ENCODE data around the gene ST6GALNAC6. TPM values are rescaled to one million over a fixed set of nuclear protein-coding genes. Genes with fewer than 3 reads are reported as not detected.
"Not testable (repeated sequence)": the region's sequence is repeated elsewhere in the genome, so short reads cannot be mapped to it uniquely, and the experiment has no call there.

The ST6GALNAC6 gene
- polyA plus RNA-seq, 1 donor from 2014 or later, result 38.9 TPM

DNA sequence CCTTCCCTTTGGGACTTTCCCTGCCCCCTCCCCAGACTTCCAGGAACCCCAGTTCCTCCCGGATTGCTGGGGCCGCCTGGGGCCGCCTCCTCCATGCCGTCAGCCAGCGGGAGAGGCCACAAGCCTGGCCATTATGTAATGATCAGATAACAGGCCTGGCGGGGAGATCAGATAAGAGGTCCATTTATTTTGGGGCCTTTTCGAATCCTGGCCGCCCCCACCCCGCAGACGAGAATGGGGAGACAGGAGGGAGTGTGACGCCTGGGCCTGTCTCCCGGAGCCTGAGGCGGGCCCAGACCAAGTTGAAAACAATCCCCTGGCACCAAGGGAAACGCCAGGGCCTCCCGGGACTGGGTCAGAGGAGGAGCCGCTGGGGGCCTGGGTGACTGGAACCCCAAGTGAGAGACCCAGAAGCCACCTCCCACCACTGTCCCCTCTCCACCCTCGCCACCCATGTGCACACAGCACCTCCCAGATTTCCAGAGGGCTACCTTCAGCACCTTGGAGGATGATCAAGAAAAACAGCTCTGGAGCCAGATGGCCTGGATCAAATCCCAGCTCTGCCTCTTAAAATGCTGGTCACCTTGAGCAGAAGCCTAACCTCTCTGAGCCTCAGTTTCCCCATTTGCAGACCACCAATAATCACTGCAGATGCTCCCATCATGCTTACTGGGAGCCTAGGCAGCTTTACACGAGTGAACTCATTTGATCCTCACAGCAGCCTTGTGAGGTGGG lies 52.8 kb downstream of the ST6GALNAC6 start:
- no peak overlapping the region for H3K4me3 Mint-ChIP-seq
- H3K36me3 Mint-ChIP-seq, result peaks cover 3% of the 10 kb centered on the region
- peaks cover 0 to 8% (median 5%) of the 10 kb centered on the region in 3 donors for H3K9me3 Mint-ChIP-seq
- H3K27ac Mint-ChIP-seq, result no peak overlapping the region
- no peaks in the 10 kb centered on the region for H3K4me1 Mint-ChIP-seq
- no peaks in the 10 kb centered on the region for H3K27me3 Mint-ChIP-seq

DNA sequence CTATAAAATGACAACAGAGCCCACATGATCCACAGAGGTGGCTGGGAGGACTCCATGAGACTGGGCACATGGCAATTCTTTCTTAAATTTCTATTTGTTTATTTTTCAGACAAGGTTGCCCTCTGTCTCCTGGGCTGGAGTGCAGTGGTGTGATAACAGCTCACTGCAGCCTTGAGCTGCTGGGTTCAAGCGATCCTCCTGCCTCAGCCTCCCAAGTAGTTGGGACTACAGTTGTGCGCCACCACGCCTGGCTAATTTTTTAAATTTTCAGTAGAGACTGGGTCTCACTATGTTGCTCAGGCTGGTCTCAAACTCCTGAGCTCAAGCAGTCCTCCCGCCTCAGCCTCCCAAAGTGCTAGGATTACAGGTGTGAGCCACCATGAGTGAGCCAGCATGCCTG lies 53.8 kb downstream of the ST6GALNAC6 start:
- not testable (repeated sequence) for H3K4me3 Mint-ChIP-seq, H3K27me3 Mint-ChIP-seq

GRCh38 chr9:127844821-127845359 lies 54.5 kb downstream of the ST6GALNAC6 start:
- H3K9me3 Mint-ChIP-seq, result peaks cover 0 to 8% (median 5%) of the 10 kb centered on the region in 3 donors
- H3K4me3 Mint-ChIP-seq, result no peak overlapping the region
- no peaks in the 10 kb centered on the region for H3K4me1 Mint-ChIP-seq
- H3K27ac Mint-ChIP-seq, result no peak overlapping the region
- H3K36me3 Mint-ChIP-seq, result peaks cover 4% of the 10 kb centered on the region
- H3K27me3 Mint-ChIP-seq, result no peaks in the 10 kb centered on the region

More for the DNA sequence above, 53.8 kb downstream of the ST6GALNAC6 start:
- not testable (repeated sequence) for H3K36me3 Mint-ChIP-seq, H3K9me3 Mint-ChIP-seq, H3K4me1 Mint-ChIP-seq, H3K27ac Mint-ChIP-seq

- peaks cover 3% of the 10 kb centered on the region for H3K36me3 Mint-ChIP-seq
Observed at GRCh38 chr9:127841087-127841835, 58.1 kb downstream of the ST6GALNAC6 start.

GRCh38 chr9:127838375-127839078 lies 60.9 kb downstream of the ST6GALNAC6 start:
- H3K27me3 Mint-ChIP-seq, result no peaks in the 10 kb centered on the region
- H3K36me3 Mint-ChIP-seq, result peaks cover 3% of the 10 kb centered on the region
- no peak overlapping the region for H3K27ac Mint-ChIP-seq
- H3K4me1 Mint-ChIP-seq, result no peaks in the 10 kb centered on the region
- no peaks in the 10 kb centered on the region for H3K9me3 Mint-ChIP-seq
- H3K4me3 Mint-ChIP-seq, result no peak overlapping the region

More at GRCh38 chr9:127841087-127841835, 58.1 kb downstream of the ST6GALNAC6 start:
- H3K4me1 Mint-ChIP-seq, result no peaks in the 10 kb centered on the region
- no peaks in the 10 kb centered on the region for H3K9me3 Mint-ChIP-seq
- H3K4me3 Mint-ChIP-seq, result no peak overlapping the region
- no peak overlapping the region for H3K27ac Mint-ChIP-seq
- H3K27me3 Mint-ChIP-seq, result no peaks in the 10 kb centered on the region

DNA sequence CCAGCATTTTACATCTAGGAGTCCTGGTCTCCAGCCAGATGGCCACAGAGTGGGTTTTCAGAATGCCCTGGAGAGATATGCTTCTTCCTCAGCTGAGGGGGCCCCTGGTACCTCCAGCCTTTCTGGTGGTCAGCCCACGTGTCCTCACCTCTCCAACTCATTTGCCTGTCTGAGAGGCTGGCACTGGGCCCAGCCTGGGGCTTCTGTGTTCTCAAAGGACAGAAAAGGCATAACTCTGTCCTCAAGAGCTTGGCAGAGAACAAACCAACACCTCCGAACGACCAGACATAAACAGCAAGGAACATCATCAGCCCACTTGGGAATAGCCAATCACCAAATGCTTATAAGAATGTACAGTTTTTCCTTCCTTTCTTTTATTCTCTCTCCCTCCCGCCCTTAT lies 62.1 kb downstream of the ST6GALNAC6 start:
- no peaks in the 10 kb centered on the region for H3K9me3 Mint-ChIP-seq
- no peaks in the 10 kb centered on the region for H3K4me1 Mint-ChIP-seq
- H3K27ac Mint-ChIP-seq, result no peak overlapping the region
- no peaks in the 10 kb centered on the region for H3K27me3 Mint-ChIP-seq
- H3K36me3 Mint-ChIP-seq, result peaks cover 3% of the 10 kb centered on the region
- H3K4me3 Mint-ChIP-seq, result no peak overlapping the region

GRCh38 chr9:127836561-127836960 lies 62.8 kb downstream of the ST6GALNAC6 start:
- not testable (repeated sequence) for H3K36me3 Mint-ChIP-seq, H3K27me3 Mint-ChIP-seq, H3K9me3 Mint-ChIP-seq, H3K4me3 Mint-ChIP-seq, H3K27ac Mint-ChIP-seq, H3K4me1 Mint-ChIP-seq

DNA sequence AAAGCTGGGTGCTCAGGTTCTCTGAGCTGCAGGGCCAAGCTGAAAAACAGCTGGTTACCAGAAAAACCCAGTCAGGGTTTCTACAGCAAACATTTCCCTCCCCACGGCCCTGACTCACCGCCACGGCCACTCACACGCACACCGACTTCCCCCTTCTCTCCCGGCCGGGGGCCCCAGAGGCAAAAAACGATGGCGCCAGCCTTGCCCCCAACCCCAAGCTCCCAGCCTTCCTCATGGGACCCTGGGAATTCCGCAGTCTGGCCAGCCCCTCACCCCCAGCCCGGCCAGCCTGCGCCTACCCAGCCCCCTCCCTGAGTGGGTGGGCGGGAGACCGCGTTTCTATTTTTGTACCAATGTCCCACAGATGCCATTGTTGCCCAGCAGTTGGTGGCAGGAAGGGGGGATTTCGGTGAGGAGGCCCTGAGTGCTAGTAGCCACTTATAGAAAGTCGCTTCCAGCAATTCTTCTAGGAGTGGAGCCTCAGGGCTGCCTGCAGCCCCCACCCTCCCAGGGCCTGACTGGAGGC lies 63.3 kb downstream of the ST6GALNAC6 start:
- no peak overlapping the region for H3K4me3 Mint-ChIP-seq
- no peaks in the 10 kb centered on the region for H3K9me3 Mint-ChIP-seq
- peaks cover 2% of the 10 kb centered on the region for H3K36me3 Mint-ChIP-seq
- no peaks in the 10 kb centered on the region for H3K4me1 Mint-ChIP-seq
- no peaks in the 10 kb centered on the region for H3K27me3 Mint-ChIP-seq
- no peak overlapping the region for H3K27ac Mint-ChIP-seq

Other genes with a start within 250 kb of the ST6GALNAC6 start
- not detected for gene CFAP157, start 192.6 kb downstream of the ST6GALNAC6 start, polyA plus RNA-seq
- gene PTRH1, start 183.9 kb downstream of the ST6GALNAC6 start, polyA plus RNA-seq, result 14.8 TPM
- gene TTC16, start 183.5 kb downstream of the ST6GALNAC6 start, polyA plus RNA-seq, result not detected
- gene TOR2A, start 164.3 kb downstream of the ST6GALNAC6 start, polyA plus RNA-seq, result 22.4 TPM
- 76.1 TPM for gene SH2D3C, start 120.9 kb downstream of the ST6GALNAC6 start, polyA plus RNA-seq
- gene CDK9, start 113.6 kb downstream of the ST6GALNAC6 start, polyA plus RNA-seq, result 65.3 TPM
- 51.4 TPM for gene FPGS, start 96.7 kb downstream of the ST6GALNAC6 start, polyA plus RNA-seq
- 1.8 TPM for gene ENG, start 44.9 kb downstream of the ST6GALNAC6 start, polyA plus RNA-seq
- gene AK1, start 21.9 kb downstream of the ST6GALNAC6 start, polyA plus RNA-seq, result 0.10 TPM
- 32.5 TPM for gene ST6GALNAC4, start 17.4 kb upstream of the ST6GALNAC6 start, polyA plus RNA-seq
- gene PIP5KL1, start 31.2 kb upstream of the ST6GALNAC6 start, polyA plus RNA-seq, result 1.1 TPM
- 44.9 TPM for gene DPM2, start 38.3 kb upstream of the ST6GALNAC6 start, polyA plus RNA-seq
- gene EEIG1, start 81.4 kb upstream of the ST6GALNAC6 start, polyA plus RNA-seq, result 90.5 TPM
- 12.7 TPM for gene NAIF1, start 167.7 kb upstream of the ST6GALNAC6 start, polyA plus RNA-seq
- 7.4 TPM for gene SLC25A25, start 168.6 kb upstream of the ST6GALNAC6 start, polyA plus RNA-seq
- gene PTGES2, start 228.1 kb upstream of the ST6GALNAC6 start, polyA plus RNA-seq, result 57.4 TPM
- gene LCN2, start 249.8 kb upstream of the ST6GALNAC6 start, polyA plus RNA-seq, result 1.5 TPM

All from IgD-negative memory B cell (primary cell).